WTC11 (cell line): ENCODE results near the gene RELT. TPM values are rescaled to one million over a fixed set of nuclear protein-coding genes. Genes with fewer than 3 reads are reported as not detected.
A peak's percentile ranks its signal among the peaks of the same experiment; 100 is the strongest.

Source experiments
- ATAC-seq: fragments of 200-7000 bp; cut with Tn5 transposase; 2 replicates; pipeline ENCODE4 v1.10.0; 2021; ENCODE audit warnings: mild to moderate bottlenecking, moderate library complexity
- CTCF ChIA-PET: fragments of 300-600 bp; sonication (Branson Sonifier 250); formaldehyde crosslinking; loops from one replicate; lab custom pipeline; 2021; ENCODE audit warnings: antibody characterized with exemption; lab: Charles Lee
- POLR2A ChIA-PET: fragments of 350-600 bp; sonication (Branson Sonifier 250); formaldehyde crosslinking; loops from one replicate; lab custom pipeline; 2021; ENCODE audit warnings: antibody characterized with exemption; lab: Charles Lee
- DNase-seq: peaks from one replicate; pipeline ENCODE4 v3.0.0; 2021; ENCODE audit warnings: low spot score
- H3K27ac Mint-ChIP-seq: 2 replicates; pipeline ENCODE4 v1.8.0; 2021; ENCODE audit warnings: mixed read lengths
- H3K27me3 Mint-ChIP-seq: 2 replicates; pipeline ENCODE4 v1.8.0; 2021; ENCODE audit warnings: low read depth, mild to moderate bottlenecking, moderate library complexity, mixed read lengths
- H3K36me3 Mint-ChIP-seq: 2 replicates; pipeline ENCODE4 v1.8.0; 2021; ENCODE audit warnings: mixed read lengths
- H3K4me1 Mint-ChIP-seq: 2 replicates; pipeline ENCODE4 v1.8.0; 2022; ENCODE audit warnings: mixed read lengths
- H3K4me3 Mint-ChIP-seq: 2 replicates; pipeline ENCODE4 v1.8.0; 2021; ENCODE audit warnings: mild to moderate bottlenecking, moderate library complexity, mixed read lengths
- H3K9me3 Mint-ChIP-seq: 2 replicates; pipeline ENCODE4 v1.8.0; 2021; ENCODE audit warnings: mixed read lengths
- AR ChIP-seq: fragments of 250-450 bp; sonication (Bioruptor Pico); IDR thresholded peaks from 2 replicates; pipeline ENCODE4 v1.9.0; 2021; ENCODE audit warnings: mild to moderate bottlenecking
- ATF1 ChIP-seq: sonication (generic); formaldehyde crosslinking; IDR thresholded peaks from 2 replicates; pipeline ENCODE4 v1.8.1; 2023; ENCODE audit warnings: mild to moderate bottlenecking, moderate library complexity, missing genetic modification reagents
- CTCF ChIP-seq: fragments of 200-600 bp; IDR thresholded peaks from 2 replicates; pipeline ENCODE4 v1.8.0; 2022; ENCODE audit warnings: antibody characterized with exemption
- E2F4 ChIP-seq: sonication (generic); formaldehyde crosslinking; IDR thresholded peaks from 2 replicates; pipeline ENCODE4 v1.8.1; 2022; ENCODE audit warnings: low read depth, mild to moderate bottlenecking, moderate library complexity, missing genetic modification reagents, borderline replicate concordance
- ESRRA ChIP-seq: sonication (generic); formaldehyde crosslinking; IDR thresholded peaks from 2 replicates; pipeline ENCODE4 v1.8.1; 2022; ENCODE audit warnings: mild to moderate bottlenecking, missing genetic modification reagents, borderline replicate concordance
- ETV6 ChIP-seq: sonication (generic); formaldehyde crosslinking; IDR thresholded peaks from 2 replicates; pipeline ENCODE4 v1.8.1; 2022; ENCODE audit warnings: mild to moderate bottlenecking, missing genetic modification reagents
- GTF2I ChIP-seq: fragments of 250-450 bp; sonication (Bioruptor Pico); conservative IDR thresholded peaks from 2 replicates; pipeline ENCODE4 v1.4.0; 2021; ENCODE audit warnings: mild to moderate bottlenecking
- MAX ChIP-seq: sonication (generic); formaldehyde crosslinking; IDR thresholded peaks from 2 replicates; pipeline ENCODE4 v1.8.0; 2022; ENCODE audit warnings: mild to moderate bottlenecking, missing genetic modification reagents
- NR1H2 ChIP-seq: sonication (generic); formaldehyde crosslinking; IDR thresholded peaks from 2 replicates; pipeline ENCODE4 v1.9.0; 2021; ENCODE audit warnings: mild to moderate bottlenecking, moderate library complexity, missing genetic modification reagents
- RELA ChIP-seq: sonication (generic); formaldehyde crosslinking; IDR thresholded peaks from 2 replicates; pipeline ENCODE4 v1.8.1; 2022; ENCODE audit warnings: missing genetic modification reagents, mild to moderate bottlenecking, borderline replicate concordance
- SOX15 ChIP-seq: fragments of 250-450 bp; sonication (Bioruptor Pico); IDR thresholded peaks from 2 replicates; pipeline ENCODE4 v1.9.0; 2021; ENCODE audit warnings: mild to moderate bottlenecking
- USF2 ChIP-seq: sonication (generic); formaldehyde crosslinking; IDR thresholded peaks from 2 replicates; pipeline ENCODE4 v1.8.1; 2023; ENCODE audit warnings: mild to moderate bottlenecking, missing genetic modification reagents, moderate library complexity
- ZNF232 ChIP-seq: sonication (generic); formaldehyde crosslinking; IDR thresholded peaks from 2 replicates; pipeline ENCODE4 v1.8.0; 2022; ENCODE audit warnings: mild to moderate bottlenecking, missing genetic modification reagents
- total RNA-seq: library from RNA; stranded (reverse); gene quantifications from 3 replicates; pipeline ENCODE4 v1.2.3, GENCODE V29; 2021

Gene RELT
- total RNA-seq, 1 experiment from 2014 or later, result 6.7 TPM

- TF ChIP-seq E2F4 (no peak), ATF1 (CRISPR knock-in tag) (no peak), ETV6 (CRISPR knock-in tag) (no peak), RELA (CRISPR knock-in tag) (no peak)
These were observed 41.6 kb upstream of the RELT start (continued) for GRCh38 chr11:73334384-73335203.

- TF ChIP-seq NR1H2 (CRISPR knock-in tag), result no peak
- TF ChIP-seq CTCF, result peak; percentile 95
- peak; percentile 94 for DNase-seq
- peaks cover 64% of the 10 kb centered on the region for H3K27me3 Mint-ChIP-seq
- H3K36me3 Mint-ChIP-seq, result no peaks in the 10 kb centered on the region
- peaks cover 50% of the 10 kb centered on the region for H3K4me1 Mint-ChIP-seq
- POLR2A ChIA-PET, result interaction anchor here (0.7 to 2.9 kb wide), 4 partner anchors 27 to 68 kb away, joined by 3 to 23 read pairs (median 5); partner anchors contain the start of gene ARHGEF17
- no peaks in the 10 kb centered on the region for H3K9me3 Mint-ChIP-seq
- ATAC-seq, result peak; percentile 38
- CTCF ChIA-PET, result interaction anchor here (0.6 to 6.2 kb wide), 43 partner anchors 9 to 522 kb away, joined by 3 to 270 read pairs (median 6); partner anchors contain the start of genes ARHGEF17 and RELT
- no peak overlapping the region for H3K4me3 Mint-ChIP-seq
- no peak overlapping the region for H3K27ac Mint-ChIP-seq
These were observed 40.8 kb upstream of the RELT start for GRCh38 chr11:73335204-73335923.

- TF ChIP-seq USF2 (no peak), ZNF232 (CRISPR knock-in tag) (no peak), GTF2I (CRISPR knock-in tag) (no peak), ESRRA (no peak), SOX15 (CRISPR knock-in tag) (no peak), NR1H2 (CRISPR knock-in tag) (no peak), MAX (CRISPR knock-in tag) (no peak), AR (no peak)
- POLR2A ChIA-PET, result interaction anchor here (0.6 to 0.7 kb wide), 2 partner anchors 25 to 65 kb away, joined by 3 to 6 read pairs; no protein-coding TSS in a partner anchor
- DNase-seq (no peak), ATAC-seq (no peak)
- H3K4me1 Mint-ChIP-seq, result peaks cover 31% of the 10 kb centered on the region
- no peak overlapping the region for H3K27ac Mint-ChIP-seq
- peaks cover 65% of the 10 kb centered on the region for H3K27me3 Mint-ChIP-seq
- H3K9me3 Mint-ChIP-seq, result no peaks in the 10 kb centered on the region
- no peaks in the 10 kb centered on the region for H3K36me3 Mint-ChIP-seq
- no peak overlapping the region for H3K4me3 Mint-ChIP-seq
- CTCF ChIA-PET, result interaction anchor here (0.6 to 6.2 kb wide), 12 partner anchors 11 to 1365 kb away, joined by 3 to 270 read pairs (median 5); partner anchors contain the start of gene ARHGEF17
These were observed 38.4 kb upstream of the RELT start for GRCh38 chr11:73337846-73338245.
